ENCODE measurements around the gene ZXDA. TPM values are rescaled to one million over a fixed set of nuclear protein-coding genes. Genes with fewer than 3 reads are reported as not detected.

ZXDA gene
- total RNA-seq, 2 donors from 2014 or later, result 5.1 to 5.3 TPM

DNA sequence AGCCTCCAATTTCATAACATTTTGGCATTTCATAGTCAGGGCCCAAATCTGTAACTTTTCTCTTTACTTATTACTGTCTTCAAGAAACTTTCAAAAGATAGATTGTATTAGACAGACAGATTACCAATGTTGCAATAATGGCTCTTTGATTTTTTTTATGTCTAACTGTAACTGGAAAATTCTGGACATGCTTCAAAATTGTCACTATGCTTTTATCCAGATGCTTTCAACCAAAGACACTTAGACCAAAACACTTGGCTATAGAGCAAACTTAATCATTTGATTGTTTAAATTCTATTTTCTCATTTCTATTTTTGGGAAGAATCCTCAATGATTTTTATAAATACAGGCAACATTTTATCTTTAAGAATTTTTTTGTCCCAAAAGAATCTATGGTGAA lies 10.4 kb downstream of the ZXDA start:
- Histone ChIP-seq H3K9me3 (no peaks in the 10 kb centered on the region), H3K4me3 (no peak overlapping the region), H3K27me3 (no peaks in the 10 kb centered on the region), H3K27ac (no peak overlapping the region), H3K36me3 (no peaks in the 10 kb centered on the region), H3K4me1 (peaks cover 0 to 9% of the 10 kb centered on the region in 2 donors)
- TF ChIP-seq, protein P1, sequence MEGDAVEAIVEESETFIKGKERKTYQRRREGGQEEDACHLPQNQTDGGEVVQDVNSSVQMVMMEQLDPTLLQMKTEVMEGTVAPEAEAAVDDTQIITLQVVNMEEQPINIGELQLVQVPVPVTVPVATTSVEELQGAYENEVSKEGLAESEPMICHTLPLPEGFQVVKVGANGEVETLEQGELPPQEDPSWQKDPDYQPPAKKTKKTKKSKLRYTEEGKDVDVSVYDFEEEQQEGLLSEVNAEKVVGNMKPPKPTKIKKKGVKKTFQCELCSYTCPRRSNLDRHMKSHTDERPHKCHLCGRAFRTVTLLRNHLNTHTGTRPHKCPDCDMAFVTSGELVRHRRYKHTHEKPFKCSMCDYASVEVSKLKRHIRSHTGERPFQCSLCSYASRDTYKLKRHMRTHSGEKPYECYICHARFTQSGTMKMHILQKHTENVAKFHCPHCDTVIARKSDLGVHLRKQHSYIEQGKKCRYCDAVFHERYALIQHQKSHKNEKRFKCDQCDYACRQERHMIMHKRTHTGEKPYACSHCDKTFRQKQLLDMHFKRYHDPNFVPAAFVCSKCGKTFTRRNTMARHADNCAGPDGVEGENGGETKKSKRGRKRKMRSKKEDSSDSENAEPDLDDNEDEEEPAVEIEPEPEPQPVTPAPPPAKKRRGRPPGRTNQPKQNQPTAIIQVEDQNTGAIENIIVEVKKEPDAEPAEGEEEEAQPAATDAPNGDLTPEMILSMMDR (IDR thresholded peaks at IDR 0.05), result no peak
- no peak for DNase-seq (ENCODE audit: low spot score)

DNA sequence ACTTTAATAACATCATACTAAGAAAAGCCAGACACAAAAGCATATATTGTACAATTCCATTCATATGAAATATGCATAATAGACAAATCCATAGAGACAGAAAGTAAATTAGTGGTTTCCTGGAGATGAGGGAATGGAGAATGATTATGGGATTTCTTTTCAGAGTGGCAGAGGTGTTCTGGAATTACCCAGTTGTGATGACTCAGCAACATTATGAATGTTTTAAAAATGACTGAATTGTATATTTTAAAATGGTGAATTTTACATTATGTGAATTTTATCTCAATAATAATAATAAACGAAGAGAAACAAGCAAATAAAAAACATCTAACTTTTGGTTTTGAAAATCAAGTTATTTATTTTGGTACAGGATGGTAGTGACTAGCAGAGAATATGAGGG lies 11.2 kb downstream of the ZXDA start:
- TF ChIP-seq, protein P1 (IDR thresholded peaks at IDR 0.05), result no peak
- Histone ChIP-seq H3K27ac (no peak overlapping the region), H3K9me3 (no peaks in the 10 kb centered on the region), H3K4me1 (peaks cover 0 to 4% of the 10 kb centered on the region in 2 donors), H3K4me3 (no peak overlapping the region), H3K36me3 (no peaks in the 10 kb centered on the region), H3K27me3 (no peaks in the 10 kb centered on the region)
- no peak for DNase-seq (ENCODE audit: low spot score)

DNA sequence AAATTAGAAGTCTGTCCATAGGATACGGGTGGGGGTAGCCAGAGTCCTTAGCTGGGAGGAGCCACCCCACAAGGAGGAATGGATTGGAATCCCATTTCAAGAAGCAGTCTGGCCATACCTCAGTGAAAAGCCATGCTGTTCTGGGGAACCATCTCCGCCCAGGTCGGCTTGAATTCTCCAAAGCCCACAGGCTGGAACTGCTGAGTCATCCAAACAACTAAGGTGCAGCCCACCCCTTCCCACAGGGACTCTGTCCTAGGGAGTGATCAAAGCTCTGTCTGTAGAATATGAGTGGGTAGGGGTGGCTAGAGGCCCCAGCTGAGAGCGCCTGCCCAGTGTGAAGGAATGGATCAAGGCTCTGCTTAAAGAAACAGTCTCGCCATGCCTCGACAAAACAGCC lies 38.8 kb downstream of the ZXDA start:
- TF ChIP-seq, protein P1 (IDR thresholded peaks at IDR 0.05), result no peak
- Histone ChIP-seq H3K27ac (no peak overlapping the region), H3K36me3 (no peaks in the 10 kb centered on the region), H3K4me1 (no peaks in the 10 kb centered on the region), H3K9me3 (no peaks in the 10 kb centered on the region), H3K27me3 (no peaks in the 10 kb centered on the region), H3K4me3 (no peak overlapping the region)
- DNase-seq (ENCODE audit: low spot score), result no peak

Other genes starting within 250 kb of the ZXDA start
- gene NLRP2B, start 230.2 kb downstream of the ZXDA start, total RNA-seq, result not detected

All from right atrium auricular region (tissue), 2 donors.